Posterior cingulate gyrus (tissue), 11 donors: ENCODE data around the gene ITGAL.
"Not testable (repeated sequence)": the region's sequence is repeated elsewhere in the genome, so short reads cannot be mapped to it uniquely, and the experiment has no call there.

Experiments used
- DNase-seq, 10 donors: peaks; one replicate each; pipeline versions ENCODE4 v3.0.0 to v3.0.0-alpha.2; 2020 to 2021; ENCODE audit warnings: mixed read lengths in 3 of 10
- intact Hi-C: fragments of 100-400 bp; cut with DNase I; formaldehyde crosslinking; loops from one replicate; pipeline ENCODE4 v1.15.1; 2023

The ITGAL gene

DNA sequence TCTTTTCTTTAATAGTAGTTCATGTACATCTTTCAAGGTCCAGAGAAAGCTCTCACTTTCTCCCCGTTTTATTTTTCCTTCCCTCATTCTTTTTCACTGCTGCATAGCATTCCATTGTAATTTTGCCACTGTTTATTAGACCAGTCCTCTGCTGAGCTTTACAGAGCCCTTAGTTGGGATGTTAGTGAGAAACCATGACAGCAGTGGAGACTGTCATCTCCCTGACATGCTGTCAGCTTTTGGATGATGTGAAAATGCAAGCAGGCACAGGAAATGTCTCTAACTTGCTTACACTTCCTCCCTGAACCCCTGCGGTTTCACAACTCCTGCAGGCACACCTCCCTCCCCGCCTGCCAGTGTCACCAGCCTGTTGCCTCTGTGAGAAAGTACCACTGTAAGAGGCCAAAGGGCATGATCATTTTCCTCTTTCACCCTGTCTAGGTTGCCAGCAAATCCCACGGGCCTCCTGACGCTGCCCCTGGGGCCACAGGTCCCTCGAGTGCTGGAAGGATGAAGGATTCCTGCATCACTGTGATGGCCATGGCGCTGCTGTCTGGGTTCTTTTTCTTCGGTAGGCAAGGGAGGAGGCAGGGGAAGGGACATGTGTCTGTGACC lies at the start of gene ITGAL:
Gene ITGAL, plus strand, starts transcription at position 415 of the 615 bp plus-strand sequence. Its CDS starts 96 bp downstream, at position 511.
- intact Hi-C loops = no loop called here
- peak in 3 of 10 donors; percentile 21 to 81 (median 51) for DNase-seq

DNA sequence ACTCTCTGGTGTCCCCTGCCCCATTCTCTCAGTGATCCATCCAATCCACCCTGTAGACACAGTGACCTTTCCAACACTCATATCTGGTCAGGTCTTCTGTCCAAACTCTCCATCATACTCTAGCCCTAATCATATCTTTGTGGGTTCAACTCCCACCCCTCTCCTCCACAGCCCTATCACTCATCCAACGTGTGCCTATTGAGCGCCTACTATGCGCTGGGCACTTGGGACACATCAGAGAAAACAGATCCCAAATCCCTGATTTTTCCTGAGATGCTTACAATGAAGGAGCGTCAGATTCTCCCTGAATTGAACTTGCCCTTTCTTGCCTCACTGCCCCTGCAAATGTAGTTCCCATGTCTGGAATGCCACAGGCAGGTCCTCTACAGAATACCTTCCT lies 44.5 kb upstream of the ITGAL start:
- DNase-seq = no peak
- intact Hi-C loops = no loop called here

DNA sequence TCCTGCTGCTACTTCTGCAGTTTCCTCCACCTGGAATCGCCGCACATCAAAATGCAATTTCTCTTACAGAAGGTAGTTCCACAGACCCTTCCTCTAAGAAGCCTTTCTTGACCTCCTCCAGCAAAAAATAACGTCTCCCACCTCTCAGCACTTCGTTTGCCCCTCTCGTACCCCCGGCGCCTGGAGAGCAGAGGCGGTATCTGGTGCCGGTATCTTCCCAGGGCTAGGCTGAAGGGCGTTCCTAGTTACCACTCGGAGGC lies 43.2 kb upstream of the ITGAL start:
- no peak for DNase-seq
- intact Hi-C loops = no loop called here

- intact Hi-C loops = no loop called here
- peak; percentile 87 to 99 (median 94) for DNase-seq
Observed at GRCh38 chr16:30429678-30430427, 42.7 kb upstream of the ITGAL start, which contains the start of gene DCTPP1. DCTPP1 (minus strand) TSS chr16:30430030; CDS start chr16:30429980, 50 bp downstream.

DNA sequence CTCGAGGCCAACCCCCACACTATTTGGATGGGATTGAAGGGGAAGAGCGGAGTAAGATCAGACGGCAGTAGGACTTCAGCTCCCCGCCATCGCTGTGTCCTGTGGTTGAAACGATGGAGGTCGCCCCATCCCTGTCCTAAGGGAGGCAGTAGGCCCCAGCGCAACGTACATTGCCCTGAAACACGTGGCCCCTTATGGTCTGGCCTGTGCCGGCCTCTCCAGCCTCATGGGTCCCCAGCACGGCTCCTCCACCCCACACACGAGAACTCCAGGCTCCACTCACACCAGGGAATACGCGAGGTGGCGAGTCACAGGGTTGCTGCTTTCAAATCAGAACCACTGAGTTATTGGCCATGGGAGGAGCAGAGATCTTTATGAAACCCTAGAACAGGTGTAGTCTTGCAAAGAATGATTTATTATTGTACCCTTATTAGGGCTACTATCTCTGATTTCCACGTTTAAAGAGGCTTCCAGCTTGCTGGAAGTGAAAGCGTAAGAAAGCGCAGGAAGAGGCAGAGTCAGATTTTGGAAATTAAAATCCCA lies 42.0 kb upstream of the ITGAL start:
- DNase-seq = no peak
- intact Hi-C loops = no loop called here

DNA sequence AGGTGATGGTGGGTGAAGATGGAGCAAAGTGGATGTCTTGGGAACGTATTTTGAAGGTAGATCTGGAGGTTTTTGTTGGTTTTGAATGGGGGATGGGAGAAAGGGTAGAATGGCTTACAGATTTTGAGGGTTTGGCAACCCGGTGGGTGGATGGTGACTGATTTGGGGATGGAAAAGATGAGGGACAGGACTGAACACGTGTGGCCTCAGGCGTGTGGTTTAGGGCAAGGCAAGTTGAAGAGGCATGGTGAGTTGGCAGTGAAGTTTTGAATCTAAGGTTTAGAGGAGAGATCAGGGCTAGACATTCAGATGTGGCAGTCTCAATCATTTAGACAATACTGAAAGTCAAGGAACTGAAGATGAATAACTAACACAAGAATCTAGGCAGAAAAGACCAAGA lies 37.7 kb upstream of the ITGAL start:
- intact Hi-C loops = loop anchor here (5.0 kb wide), 1 partner anchor 317 kb away; no protein-coding TSS in a partner anchor
- no peak for DNase-seq

DNA sequence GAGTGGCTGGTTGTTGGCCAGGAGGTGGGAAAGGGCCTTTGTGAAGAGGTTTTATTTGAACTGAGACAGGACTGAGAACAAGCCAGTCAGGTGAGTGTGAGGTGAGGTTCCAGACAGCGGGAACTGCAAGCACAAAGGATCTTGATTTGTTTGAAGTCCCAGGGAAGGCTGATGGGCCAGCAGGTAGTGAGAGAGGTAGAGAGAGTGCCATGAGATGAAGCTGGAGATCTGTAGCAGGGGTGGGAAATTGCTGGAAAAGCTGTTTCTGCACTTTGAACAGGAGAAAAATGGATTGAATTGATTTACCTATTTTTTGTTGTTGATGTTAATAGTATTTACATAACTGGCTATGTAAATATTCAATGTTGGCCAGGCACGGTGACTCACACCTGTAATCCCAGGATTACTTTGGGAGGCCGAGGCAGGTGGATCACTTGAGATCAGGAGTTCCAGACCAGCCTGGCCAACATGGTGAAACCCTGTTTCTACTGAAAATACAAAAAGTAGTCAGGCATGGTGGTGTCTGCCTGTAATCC lies 35.0 kb upstream of the ITGAL start:
- intact Hi-C loops = loop anchor here (5.0 kb wide), 1 partner anchor 315 kb away; no protein-coding TSS in a partner anchor
- no peak for DNase-seq

DNA sequence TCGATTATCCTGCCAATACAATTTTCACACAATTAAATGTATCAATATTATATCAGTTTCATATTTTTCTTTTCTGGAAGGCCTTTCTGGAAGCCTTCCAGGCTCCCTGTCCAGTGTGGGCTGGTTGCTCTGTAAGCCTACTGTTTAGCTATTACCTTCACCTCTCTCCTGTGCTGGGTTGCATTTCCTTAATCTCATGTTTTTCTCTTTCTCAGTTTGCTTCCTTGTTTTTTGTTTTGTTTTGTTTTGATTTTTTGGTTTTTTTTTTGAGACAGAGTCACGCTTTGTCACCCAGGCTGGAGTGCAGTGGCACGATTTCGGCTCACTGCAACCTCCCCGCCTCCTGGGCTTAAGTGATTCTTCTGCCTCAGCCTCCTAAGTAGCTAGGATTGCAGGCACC lies 33.7 kb upstream of the ITGAL start:
- intact Hi-C loops = loop anchor here (5.0 kb wide), 1 partner anchor 313 kb away; no protein-coding TSS in a partner anchor
- no peak for DNase-seq

GRCh38 chr16:30439720-30440348 lies 32.7 kb upstream of the ITGAL start:
- intact Hi-C loops = loop anchor here (5.0 kb wide), 1 partner anchor 312 kb away; no protein-coding TSS in a partner anchor
- no peak for DNase-seq

DNA sequence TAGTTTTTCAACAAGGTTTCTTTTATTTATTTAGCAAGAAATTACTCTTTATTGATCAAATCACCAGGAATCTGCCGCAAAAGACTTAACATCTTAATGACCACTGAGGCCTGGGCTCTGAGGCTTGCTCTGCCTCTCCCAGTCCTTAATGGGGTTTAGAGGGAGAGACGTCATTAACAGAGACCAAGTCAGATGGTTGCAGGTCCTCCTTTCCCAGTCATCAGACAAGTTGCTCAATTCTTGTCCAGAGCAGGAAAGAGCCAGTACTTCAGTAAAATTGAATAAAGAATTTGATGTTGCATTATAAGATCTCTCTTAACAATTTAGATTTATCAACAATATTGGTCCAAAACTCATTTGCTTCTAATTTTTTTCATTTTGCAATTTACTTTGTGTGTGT lies 28.9 kb upstream of the ITGAL start:
- no peak for DNase-seq
- intact Hi-C loops = no loop called here

GRCh38 chr16:30444231-30445148 lies 28.1 kb upstream of the ITGAL start:
- intact Hi-C loops = loop anchor here (5.0 kb wide), 1 partner anchor 83 kb away; the partner anchor contains the start of gene ZNF768
- no peak for DNase-seq

GRCh38 chr16:30445149-30445407 lies 27.5 kb upstream of the ITGAL start:
- no peak for DNase-seq
- intact Hi-C loops = loop anchor here (5.0 kb wide), 1 partner anchor 82 kb away; the partner anchor contains the start of gene ZNF768

- intact Hi-C loops = loop anchor here (5.0 kb wide), 1 partner anchor 82 kb away; the partner anchor contains the start of gene ZNF768
- DNase-seq = peak; percentile 91 to 99 (median 96)
Observed at GRCh38 chr16:30445408-30446202, 26.9 kb upstream of the ITGAL start, which contains the start of gene SEPHS2. SEPHS2 (minus strand) TSS chr16:30445874; CDS start chr16:30445727, 147 bp downstream.

DNA sequence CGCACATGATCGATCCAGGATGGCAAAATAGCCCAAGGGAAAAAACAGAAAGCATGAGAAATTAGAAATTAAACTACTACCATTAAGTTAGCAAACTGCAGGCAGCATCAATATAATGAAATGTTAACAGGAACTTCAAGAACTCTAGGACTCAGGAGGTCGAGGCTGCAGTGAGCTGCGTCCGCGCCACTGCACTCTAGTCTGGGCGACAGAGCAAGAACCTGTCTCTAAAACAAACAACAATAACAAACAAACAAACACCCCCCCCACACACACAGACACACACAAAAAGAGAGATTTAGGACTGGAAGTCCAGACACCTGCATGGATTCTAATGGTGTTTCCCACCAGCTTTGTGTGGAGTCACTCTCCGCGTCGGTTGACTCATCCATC lies 26.3 kb upstream of the ITGAL start:
- peak in 1 of 10 donors; percentile 66 for DNase-seq
- intact Hi-C loops = loop anchor here (5.0 kb wide), 1 partner anchor 81 kb away; the partner anchor contains the start of gene ZNF768

GRCh38 chr16:30447512-30448226 lies 24.9 kb upstream of the ITGAL start:
- peak in 2 of 10 donors; percentile 9 to 19 for DNase-seq
- intact Hi-C loops = loop anchor here (5.0 kb wide), 1 partner anchor 80 kb away; the partner anchor contains the start of gene ZNF768

DNA sequence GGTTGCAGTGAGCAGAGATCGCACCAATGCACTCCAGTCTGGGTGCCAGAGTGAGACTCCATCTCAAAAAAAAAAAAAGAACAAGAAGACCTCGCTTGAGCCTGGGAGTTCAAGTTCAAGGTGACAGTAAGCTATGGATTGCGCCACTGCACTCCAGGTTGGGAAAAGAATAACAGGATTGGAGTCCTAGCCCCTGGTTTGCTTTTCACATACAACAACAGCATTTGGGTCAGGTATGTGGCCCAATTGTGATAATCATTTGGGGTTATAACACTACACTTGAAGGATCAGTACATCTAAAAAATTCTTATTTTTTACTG lies 23.5 kb upstream of the ITGAL start:
- peak in 1 of 10 donors; percentile 4 for DNase-seq
- intact Hi-C loops = loop anchor here (5.0 kb wide), 1 partner anchor 78 kb away; the partner anchor contains the start of gene ZNF768

GRCh38 chr16:30452709-30453580 lies 19.6 kb upstream of the ITGAL start:
- peak in 2 of 10 donors; percentile 34 to 44 for DNase-seq
- intact Hi-C loops = not testable (repeated sequence)
